PC-9 (cell line): ENCODE data around the gene AGBL4. TPM values are rescaled to one million over a fixed set of nuclear protein-coding genes. Genes with fewer than 3 reads are reported as not detected.
A peak's percentile ranks its signal among the peaks of the same experiment; 100 is the strongest.

Experiments
- BruUV-seq: library from RNA; stranded (reverse); fragments of 400-500 nt; replicated peaks from 2 replicates; lab custom pipeline; 2021; lab: Mats Ljungman, UMichigan
- CTCF ChIA-PET: fragments of 300-600 bp; sonication (Branson Sonifier 250); formaldehyde crosslinking; loops from one replicate; lab custom pipeline; 2022; ENCODE audit warnings: antibody characterized with exemption; lab: Charles Lee
- POLR2A ChIA-PET: fragments of 300-600 bp; sonication (Branson Sonifier 250); formaldehyde crosslinking; loops from one replicate; lab custom pipeline; 2022; ENCODE audit warnings: antibody characterized with exemption; ENCODE audit not compliant: unreplicated experiment; lab: Charles Lee
- DNase-seq, 2 experiments: peaks; one replicate each; pipeline versions ENCODE4 v3.0.0 to v3.0.0-alpha.2; 2015 to 2022; ENCODE audit warnings: mixed read lengths in 1 of 2
- H2AFZ ChIP-seq: fragments of 200-600 bp; sonication (generic); 2 replicates; pipeline ENCODE4 v1.8.1; 2017; ENCODE audit warnings: antibody characterized with exemption
- H3F3A ChIP-seq: fragments of 200-600 bp; sonication (generic); 2 replicates; pipeline ENCODE4 v1.8.1; 2017; ENCODE audit warnings: antibody characterized with exemption, mild to moderate bottlenecking, low read depth; ENCODE audit not compliant: insufficient read depth
- H3K27ac ChIP-seq: fragments of 200-600 bp; sonication (generic); 2 replicates; pipeline ENCODE4 v1.6.1; 2016; ENCODE audit warnings: mixed run types
- H3K27me3 ChIP-seq: fragments of 200-600 bp; sonication (generic); 2 replicates; pipeline ENCODE4 v1.6.1; 2016; ENCODE audit warnings: low read depth, mixed run types; ENCODE audit not compliant: insufficient read depth
- H3K36me3 ChIP-seq: fragments of 200-600 bp; sonication (generic); 2 replicates; pipeline ENCODE4 v1.6.1; 2016; ENCODE audit warnings: low read depth, mixed run types
- H3K4me1 ChIP-seq: fragments of 200-600 bp; sonication (generic); replicated peaks from 2 replicates; pipeline ENCODE4 v1.6.1; 2016; ENCODE audit warnings: mixed run types; ENCODE audit not compliant: insufficient read depth
- H3K4me2 ChIP-seq: fragments of 200-600 bp; sonication (generic); 2 replicates; pipeline ENCODE4 v1.6.1; 2017; ENCODE audit warnings: mixed run types
- H3K4me3 ChIP-seq: fragments of 200-600 bp; sonication (generic); 2 replicates; pipeline ENCODE4 v1.6.1; 2016; ENCODE audit warnings: mixed run types
- H3K79me2 ChIP-seq: fragments of 200-600 bp; sonication (generic); 2 replicates; pipeline ENCODE4 v1.6.1; 2017; ENCODE audit warnings: low read depth, mixed run types
- H3K9me2 ChIP-seq: fragments of 200-600 bp; sonication (generic); 2 replicates; pipeline ENCODE4 v1.8.1; 2017; ENCODE audit warnings: mild to moderate bottlenecking; ENCODE audit not compliant: insufficient read depth
- H3K9me3 ChIP-seq: fragments of 200-600 bp; sonication (generic); 2 replicates; pipeline ENCODE4 v1.8.1; 2016; ENCODE audit warnings: low read depth; ENCODE audit not compliant: insufficient read depth
- H4K20me1 ChIP-seq: fragments of 200-600 bp; sonication (generic); 2 replicates; pipeline ENCODE4 v1.8.1; 2017; ENCODE audit not compliant: insufficient read depth
- EZH2 ChIP-seq: fragments of 200-600 bp; sonication (generic); IDR thresholded peaks from 2 replicates; pipeline ENCODE4 v1.8.0; 2017; ENCODE audit warnings: antibody characterized with exemption, low read depth
- intact Hi-C: fragments of 100-400 bp; cut with micrococcal nuclease; formaldehyde crosslinking; loops from one replicate; pipeline ENCODE4 v1.10.0; 2022; ENCODE audit not compliant: unreplicated experiment
- total RNA-seq: library from RNA; stranded (reverse); gene quantifications from 2 replicates; pipeline ENCODE4 v1.2.3, GENCODE V29; 2021
- TF ChIP-seq, protein P1 (sequence below): fragments of 200-600 bp; sonication (generic); conservative IDR thresholded peaks from 2 replicates; pipeline ENCODE4 v1.6.1; 2017; ENCODE audit warnings: mixed run types, antibody characterized with exemption, mild to moderate bottlenecking, moderate library complexity

The AGBL4 gene
- total RNA-seq, 1 experiment from 2014 or later, result not detected

GRCh38 chr1:49358036-49358435 lies 665.7 kb downstream of the AGBL4 start:
- H3K27me3 ChIP-seq, result no peaks in the 10 kb centered on the region
- no peaks in the 10 kb centered on the region for H3K79me2 ChIP-seq
- no peak for TF ChIP-seq EZH2
- TF ChIP-seq, protein P1, sequence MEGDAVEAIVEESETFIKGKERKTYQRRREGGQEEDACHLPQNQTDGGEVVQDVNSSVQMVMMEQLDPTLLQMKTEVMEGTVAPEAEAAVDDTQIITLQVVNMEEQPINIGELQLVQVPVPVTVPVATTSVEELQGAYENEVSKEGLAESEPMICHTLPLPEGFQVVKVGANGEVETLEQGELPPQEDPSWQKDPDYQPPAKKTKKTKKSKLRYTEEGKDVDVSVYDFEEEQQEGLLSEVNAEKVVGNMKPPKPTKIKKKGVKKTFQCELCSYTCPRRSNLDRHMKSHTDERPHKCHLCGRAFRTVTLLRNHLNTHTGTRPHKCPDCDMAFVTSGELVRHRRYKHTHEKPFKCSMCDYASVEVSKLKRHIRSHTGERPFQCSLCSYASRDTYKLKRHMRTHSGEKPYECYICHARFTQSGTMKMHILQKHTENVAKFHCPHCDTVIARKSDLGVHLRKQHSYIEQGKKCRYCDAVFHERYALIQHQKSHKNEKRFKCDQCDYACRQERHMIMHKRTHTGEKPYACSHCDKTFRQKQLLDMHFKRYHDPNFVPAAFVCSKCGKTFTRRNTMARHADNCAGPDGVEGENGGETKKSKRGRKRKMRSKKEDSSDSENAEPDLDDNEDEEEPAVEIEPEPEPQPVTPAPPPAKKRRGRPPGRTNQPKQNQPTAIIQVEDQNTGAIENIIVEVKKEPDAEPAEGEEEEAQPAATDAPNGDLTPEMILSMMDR, result no peak
- no peak overlapping the region for H3K4me2 ChIP-seq
- no peaks in the 10 kb centered on the region for H3F3A ChIP-seq
- no peaks in the 10 kb centered on the region for H3K4me1 ChIP-seq
- no peak overlapping the region for H2AFZ ChIP-seq
- no peaks in the 10 kb centered on the region for H3K9me2 ChIP-seq
- H3K36me3 ChIP-seq, result no peaks in the 10 kb centered on the region
- no peaks in the 10 kb centered on the region for H3K9me3 ChIP-seq
- ChIA-PET CTCF (no interaction called here), POLR2A (no interaction called here)
- H4K20me1 ChIP-seq, result no peaks in the 10 kb centered on the region
- DNase-seq, result no peak
- no peak overlapping the region for H3K4me3 ChIP-seq
- BruUV-seq, result no TSS peak
- intact Hi-C loops, result no loop called here
- H3K27ac ChIP-seq, result no peak overlapping the region

- intact Hi-C loops, result no loop called here
- no peaks in the 10 kb centered on the region for H3K4me1 ChIP-seq
- DNase-seq, result no peak
- H3K4me3 ChIP-seq, result no peak overlapping the region
- no peaks in the 10 kb centered on the region for H3K27me3 ChIP-seq
- no peaks in the 10 kb centered on the region for H4K20me1 ChIP-seq
- H2AFZ ChIP-seq, result no peak overlapping the region
- POLR2A ChIA-PET, result no interaction called here
- CTCF ChIA-PET, result no interaction called here
- no peaks in the 10 kb centered on the region for H3K9me3 ChIP-seq
- H3K27ac ChIP-seq, result no peak overlapping the region
- 0 out of 2 replicates have a peak, but pooled peaks cover 3% of the 10 kb centered on the region for H3F3A ChIP-seq
- no peaks in the 10 kb centered on the region for H3K9me2 ChIP-seq
- H3K4me2 ChIP-seq, result no peak overlapping the region
- TF ChIP-seq, protein P1, result no peak
- no peak for TF ChIP-seq EZH2
- no peaks in the 10 kb centered on the region for H3K36me3 ChIP-seq
- no TSS peak for BruUV-seq
- H3K79me2 ChIP-seq, result no peaks in the 10 kb centered on the region
These were observed 667.2 kb downstream of the AGBL4 start for GRCh38 chr1:49356594-49356993.

DNA sequence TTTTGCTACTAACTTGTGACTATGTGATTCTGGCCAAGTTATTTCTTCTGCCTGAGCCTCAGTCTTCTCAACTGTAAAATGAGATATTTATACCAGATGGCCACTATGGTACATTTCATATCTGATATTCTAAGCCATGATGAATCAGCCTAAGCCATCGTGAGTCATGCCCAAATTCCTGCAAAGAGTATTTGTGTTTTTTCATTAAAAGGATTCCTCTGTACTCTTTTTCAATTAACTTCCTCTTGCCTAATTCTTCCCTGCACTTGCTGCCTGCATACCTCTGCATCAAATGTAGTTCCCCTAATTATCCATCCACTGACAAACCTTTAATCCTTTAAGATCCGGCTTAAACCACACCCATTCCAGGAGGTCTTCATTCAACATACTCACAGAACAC lies 672.0 kb downstream of the AGBL4 start:
- H3K27me3 ChIP-seq, result no peaks in the 10 kb centered on the region
- TF ChIP-seq EZH2, result no peak
- TF ChIP-seq, protein P1, result no peak
- CTCF ChIA-PET, result no interaction called here
- no TSS peak for BruUV-seq
- no peak overlapping the region for H3K4me2 ChIP-seq
- intact Hi-C loops, result no loop called here
- 0 out of 2 replicates have a peak, but pooled peaks cover 3% of the 10 kb centered on the region for H3F3A ChIP-seq
- H3K9me2 ChIP-seq, result no peaks in the 10 kb centered on the region
- no peaks in the 10 kb centered on the region for H3K79me2 ChIP-seq
- no peaks in the 10 kb centered on the region for H3K36me3 ChIP-seq
- peaks cover 10% of the 10 kb centered on the region; the same call in 1 of the 2 replicates for H3K4me1 ChIP-seq
- H2AFZ ChIP-seq, result no peak overlapping the region
- peak in 1 of 2 experiments; percentile 79 for DNase-seq
- POLR2A ChIA-PET, result no interaction called here
- H3K27ac ChIP-seq, result no peak overlapping the region
- no peak overlapping the region for H3K4me3 ChIP-seq
- H3K9me3 ChIP-seq, result no peaks in the 10 kb centered on the region
- no peaks in the 10 kb centered on the region for H4K20me1 ChIP-seq
